HG02571 (cell line): Measurements from ENCODE around the gene CLHC1.
"Not testable (repeated sequence)": the region's sequence is repeated elsewhere in the genome, so short reads cannot be mapped to it uniquely, and the experiment has no call there.

Experiments used
- ATAC-seq: cut with Tn5 transposase; IDR thresholded peaks from one replicate; pipeline ENCODE4 v1.9.1; 2021; ENCODE audit warnings: mild to moderate bottlenecking, moderate library complexity; ENCODE audit not compliant: unreplicated experiment

Gene CLHC1

DNA sequence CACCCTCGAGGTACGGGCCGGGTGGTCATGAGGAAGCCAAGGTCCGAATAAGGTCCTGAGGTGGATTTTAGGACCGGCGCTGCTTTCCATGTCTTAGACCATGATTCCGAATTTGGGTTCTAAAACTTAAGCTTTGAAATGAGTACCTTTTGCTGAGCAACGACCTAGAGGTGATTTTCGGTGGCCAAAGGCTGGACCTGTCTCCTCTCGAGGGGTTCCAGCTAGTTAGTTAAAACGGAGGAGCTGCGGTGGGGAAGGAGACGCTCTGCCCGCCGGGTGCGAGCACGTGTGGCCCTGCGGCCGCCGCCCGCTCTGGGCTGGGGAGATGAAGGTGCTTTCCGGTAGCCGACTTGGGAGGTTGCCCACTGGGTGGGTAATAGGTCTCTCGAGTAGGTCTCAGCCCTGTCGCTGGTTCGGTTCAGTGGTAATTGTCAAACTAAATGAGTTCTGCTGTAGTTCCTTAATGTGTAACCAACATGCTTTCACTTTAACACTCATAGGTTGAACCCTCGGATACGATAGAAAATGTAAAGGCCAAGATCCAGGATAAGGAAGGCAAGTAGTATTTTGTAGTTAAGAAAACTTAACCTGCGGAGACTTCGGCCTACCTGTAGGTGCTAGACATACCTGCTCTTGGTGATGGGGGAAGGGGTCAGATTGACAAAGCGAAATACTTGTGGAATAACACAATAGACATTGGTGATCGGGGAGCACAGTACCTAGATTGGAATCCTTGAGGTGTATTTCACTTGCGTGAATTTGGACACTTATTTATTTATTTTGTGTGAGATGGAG, 967 bp upstream of the CLHC1 start:
- peak; percentile 18 for ATAC-seq

DNA sequence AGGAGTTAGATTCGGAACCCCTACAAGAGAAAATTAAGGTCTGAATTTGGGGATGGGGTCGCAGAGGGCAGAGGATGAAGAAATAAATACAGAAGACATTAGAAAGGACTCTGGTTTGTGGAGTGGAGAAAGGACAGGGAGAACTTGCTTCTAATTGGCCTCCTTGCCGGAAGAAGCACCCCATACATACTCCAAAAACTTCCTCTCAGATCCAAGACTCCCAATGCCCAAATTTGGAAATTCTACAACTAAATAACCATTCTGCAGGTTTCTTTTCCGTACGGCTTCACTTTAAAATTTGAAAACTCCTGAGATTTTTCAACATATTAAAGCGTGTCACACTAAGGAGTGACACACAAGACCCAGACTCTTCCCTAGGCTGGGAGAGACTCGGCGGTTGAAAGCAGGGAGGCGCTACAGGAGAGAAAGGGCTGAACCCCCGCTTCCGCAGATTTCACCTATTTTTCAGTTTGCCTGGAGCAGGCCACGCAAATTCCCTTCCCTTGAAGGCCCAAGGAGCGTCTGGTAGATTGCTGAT, 478 bp downstream of the CLHC1 start:
- no peak for ATAC-seq

DNA sequence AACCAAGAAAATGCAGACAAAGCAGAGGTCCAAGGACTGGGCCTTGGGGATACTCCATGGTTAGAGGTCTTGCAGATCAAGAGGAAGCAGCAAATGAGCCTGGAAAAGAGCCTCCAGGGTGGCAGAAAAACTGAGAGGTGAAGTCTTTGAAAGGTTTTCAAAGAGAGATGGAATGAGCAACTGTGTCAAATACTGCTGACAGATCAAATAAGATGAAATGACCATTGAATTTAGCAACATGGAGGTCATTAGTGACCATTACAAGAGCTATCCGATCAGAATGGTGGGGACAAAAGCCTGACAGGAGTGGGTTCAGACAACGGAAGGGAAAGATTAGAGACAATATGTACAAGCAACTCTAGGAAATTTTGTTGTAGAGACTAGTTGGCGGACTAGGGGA, 1.5 kb downstream of the CLHC1 start:
- ATAC-seq = no peak

DNA sequence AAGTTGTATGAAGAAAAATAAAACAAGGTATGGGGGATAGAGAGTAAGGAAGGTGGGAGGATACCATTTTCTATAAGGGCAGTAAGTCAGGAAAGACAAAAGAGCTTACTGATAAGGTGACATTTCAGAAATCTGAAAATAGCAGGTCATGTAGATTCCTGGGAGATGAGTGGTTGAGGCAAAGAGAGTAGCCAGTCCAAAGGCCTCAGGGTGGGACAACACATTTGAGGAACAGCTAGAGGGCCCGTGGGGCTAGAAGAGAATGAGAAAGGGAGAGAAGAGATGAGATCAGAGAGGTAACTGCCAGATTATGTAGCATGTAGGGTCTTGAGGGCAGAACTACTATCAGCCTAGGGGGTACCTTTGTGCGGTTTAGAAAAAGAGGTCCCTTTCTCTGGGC, 2.9 kb downstream of the CLHC1 start:
- no peak for ATAC-seq

DNA sequence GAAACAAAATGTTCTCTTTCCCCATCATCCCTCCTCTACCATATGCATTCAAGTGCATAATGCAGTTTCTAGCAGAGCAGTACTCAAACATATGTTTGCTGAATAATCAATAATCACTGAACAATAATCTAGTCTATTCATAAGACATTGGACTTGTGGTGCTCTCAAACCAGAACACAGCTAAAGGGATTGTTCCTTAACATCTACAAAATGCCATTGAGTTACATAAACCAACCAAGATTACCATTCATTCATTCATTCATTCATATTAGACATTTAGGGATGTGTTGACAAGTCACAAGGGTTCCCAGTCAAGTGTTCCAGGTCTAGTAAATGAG, 3.9 kb downstream of the CLHC1 start:
- ATAC-seq = no peak

DNA sequence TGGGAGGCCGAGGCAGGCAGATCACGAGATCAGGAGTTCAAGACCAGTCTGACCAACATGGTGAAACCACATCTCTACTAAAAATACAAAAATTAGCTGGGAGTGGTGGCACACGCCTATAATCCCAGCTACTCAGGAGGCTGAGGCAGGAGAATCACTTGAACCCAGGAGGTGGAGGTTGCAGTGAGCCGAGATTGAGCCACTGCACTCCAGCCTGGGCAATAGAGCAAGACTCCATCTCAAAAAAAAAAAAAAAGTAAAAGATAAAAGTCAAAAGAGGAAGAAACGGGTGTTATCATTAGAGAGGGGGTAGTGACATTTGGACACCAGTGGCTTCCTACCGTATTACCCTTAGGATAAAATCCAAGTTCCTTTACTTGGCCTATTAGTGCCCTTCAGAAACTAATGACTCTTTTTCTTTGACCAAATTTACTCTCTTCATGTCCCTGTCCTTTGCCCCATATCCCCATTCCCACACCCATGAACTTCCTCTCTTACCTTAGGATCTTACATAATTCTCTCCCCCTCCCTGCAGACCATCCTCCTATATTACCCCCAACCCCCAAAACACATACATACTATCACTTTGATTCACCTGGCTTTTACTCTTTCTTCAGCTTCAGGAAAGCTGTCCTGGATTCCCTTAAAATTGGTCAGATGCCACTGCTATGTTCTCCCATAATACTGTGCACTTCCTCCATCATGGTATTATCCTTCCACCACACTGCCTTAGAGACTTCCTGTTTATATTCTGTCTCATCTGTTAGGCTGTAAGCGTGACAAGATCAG, 4.5 kb downstream of the CLHC1 start:
- ATAC-seq = not testable (repeated sequence)

DNA sequence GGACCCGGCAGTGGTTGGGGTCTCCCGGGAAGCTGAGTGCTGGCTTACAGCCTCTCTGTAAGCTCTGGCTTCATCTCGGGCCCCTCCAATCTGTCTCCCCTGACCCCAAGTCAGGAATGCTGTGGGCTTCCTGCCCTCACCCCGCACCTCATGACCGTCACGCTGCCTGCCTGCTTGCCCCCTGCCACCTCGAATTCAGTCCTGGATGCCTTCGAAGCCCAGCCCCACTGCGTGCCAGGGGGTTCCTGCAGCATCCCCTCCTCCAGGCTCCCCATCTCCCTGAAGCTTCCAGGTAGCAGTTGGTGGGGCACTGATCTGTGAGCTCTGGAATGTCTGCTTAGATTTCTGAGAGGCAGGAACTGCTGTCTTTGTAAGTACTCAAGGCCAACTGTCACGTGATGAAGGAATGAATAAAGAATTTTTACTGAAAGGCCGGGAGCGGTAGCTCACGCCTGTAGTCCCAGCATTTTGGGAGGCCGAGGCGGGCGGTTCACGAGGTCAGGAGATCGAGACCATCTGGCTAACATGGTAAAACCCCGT, 6.5 kb downstream of the CLHC1 start:
- no peak for ATAC-seq

DNA sequence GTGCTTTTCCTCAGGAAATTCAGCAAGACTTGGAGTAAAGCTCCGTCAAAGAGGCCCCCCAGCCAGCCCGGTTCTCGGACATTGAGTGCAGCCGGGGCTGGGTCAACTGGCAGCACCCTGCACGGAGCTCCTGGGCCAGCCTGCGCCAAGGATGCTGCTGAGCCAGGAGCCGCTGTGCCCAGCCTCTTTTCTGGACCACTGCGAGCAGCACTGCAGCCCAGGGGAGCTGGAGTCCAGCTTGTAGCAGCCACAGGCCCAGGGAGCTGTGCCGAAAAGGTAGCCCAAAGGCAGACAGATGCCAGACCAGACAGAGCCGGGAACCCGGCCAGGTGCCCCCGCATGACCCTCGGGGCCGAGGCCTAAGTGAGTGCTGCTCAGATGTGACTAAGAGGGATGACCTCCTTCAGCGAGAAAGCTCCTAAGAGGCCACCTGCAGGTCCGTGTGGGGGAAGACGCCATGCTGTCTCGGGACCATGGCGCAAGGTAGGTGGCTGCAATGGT, 7.3 kb downstream of the CLHC1 start:
- no peak for ATAC-seq

DNA sequence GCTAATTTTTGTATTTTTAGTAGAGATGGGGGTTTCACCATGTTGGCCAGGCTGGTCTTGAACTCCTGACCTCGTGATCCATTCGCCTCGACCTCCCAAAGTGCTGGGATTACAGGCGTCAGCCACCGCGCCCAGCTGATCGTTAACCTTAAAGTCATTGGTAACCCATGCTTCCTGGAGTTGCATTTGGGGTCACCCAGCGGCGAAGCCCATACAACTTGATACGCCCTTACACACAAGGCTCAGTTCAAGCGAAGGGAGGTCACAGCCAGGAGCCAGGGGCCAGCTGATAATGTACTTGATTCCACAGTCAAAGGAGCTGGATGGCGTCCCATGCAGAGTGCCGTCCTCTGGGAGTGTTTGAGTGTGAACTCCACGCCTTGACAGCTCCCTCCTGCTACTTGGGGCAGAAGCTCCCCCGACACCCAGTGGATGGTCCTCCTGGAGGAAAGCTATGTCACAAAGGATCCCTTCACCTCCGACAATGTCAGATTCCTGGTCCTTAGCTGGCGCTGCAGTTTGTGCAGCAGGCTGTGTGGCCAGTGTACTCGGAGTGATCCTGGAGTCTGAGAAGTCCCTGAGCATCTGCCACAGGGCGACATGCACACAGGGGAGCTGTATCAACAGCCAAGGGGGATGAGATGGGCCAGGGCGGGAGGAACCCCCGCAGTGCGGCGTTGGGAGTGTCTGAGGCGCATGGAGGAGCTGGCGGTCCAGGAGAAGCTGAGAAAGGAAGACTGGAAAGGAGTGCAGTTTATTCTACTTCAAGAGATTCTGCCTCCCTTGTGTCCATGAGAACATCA, 7.9 kb downstream of the CLHC1 start:
- no peak for ATAC-seq

DNA sequence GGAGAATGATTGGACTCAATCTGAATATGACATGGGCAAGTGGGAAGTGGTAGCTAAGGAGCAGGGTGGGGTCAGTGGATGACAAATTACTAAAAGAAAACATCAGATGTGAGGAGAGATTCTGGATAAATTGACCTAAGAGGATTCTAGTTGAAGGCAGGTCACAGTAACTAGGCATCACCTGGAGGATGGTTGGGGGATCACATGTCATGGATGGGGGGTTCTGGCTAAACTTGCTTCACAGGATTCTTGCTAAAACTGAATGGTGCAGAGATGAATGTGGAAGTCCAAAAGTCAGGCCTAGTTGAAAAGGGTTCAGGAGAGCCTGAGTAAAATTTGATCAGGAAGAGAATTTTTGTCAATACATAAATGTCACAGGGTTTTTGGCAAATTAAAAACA, 18.3 kb downstream of the CLHC1 start:
- no peak for ATAC-seq

DNA sequence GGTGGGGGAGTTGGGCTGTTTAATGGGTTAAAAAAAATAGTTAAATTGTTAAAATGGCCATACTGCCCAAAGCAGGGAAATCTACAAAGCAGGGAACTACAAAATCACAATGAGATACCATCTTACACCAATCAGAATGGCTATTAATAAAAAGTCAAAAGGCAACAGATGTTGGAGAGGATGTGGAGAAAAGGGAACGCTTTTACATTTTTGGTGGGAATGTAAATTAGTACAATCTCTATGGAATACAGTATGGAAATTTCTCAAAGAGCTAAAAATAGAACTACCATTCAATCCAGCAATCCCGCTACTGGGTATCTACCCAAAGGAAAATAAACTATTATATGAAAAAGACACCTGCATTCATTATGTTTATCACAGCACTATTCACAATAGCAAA, 27.1 kb downstream of the CLHC1 start:
- ATAC-seq = no peak

DNA sequence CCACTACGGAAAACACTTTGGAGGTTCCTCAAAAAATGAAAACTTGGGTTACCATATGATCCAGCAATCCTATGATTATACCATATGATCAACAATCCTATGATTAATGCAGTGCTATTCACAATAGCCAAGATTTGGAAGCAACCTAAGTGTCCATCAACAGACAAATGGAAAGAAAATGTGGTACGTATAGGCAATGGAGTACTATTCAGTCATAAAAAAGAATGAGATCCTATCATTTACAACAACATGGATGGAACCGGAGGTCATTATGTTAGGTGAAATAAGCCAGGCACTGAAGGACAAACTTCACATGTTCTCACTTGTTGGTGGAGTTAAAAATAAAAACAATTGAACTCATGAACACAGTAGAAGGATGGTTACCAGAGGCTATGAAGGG, 27.6 kb downstream of the CLHC1 start:
- no peak for ATAC-seq

DNA sequence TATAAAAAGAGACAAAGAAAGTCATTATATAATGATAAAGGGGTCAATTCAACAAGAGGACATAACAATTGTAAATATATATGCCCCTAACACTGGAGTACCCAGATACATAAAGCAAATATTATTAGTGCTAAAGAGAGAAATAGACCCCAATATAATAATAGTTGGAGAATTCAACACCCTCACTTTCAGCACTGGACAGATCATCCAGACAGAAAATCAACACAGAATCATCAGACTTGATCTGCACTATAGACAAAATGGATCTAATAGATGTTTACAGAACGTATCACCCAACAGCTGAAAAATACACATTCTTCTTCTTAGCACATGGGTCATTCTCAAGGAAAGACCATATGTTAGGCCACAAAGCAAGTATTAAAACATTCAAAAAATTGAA, 31.7 kb downstream of the CLHC1 start:
- ATAC-seq = no peak

DNA sequence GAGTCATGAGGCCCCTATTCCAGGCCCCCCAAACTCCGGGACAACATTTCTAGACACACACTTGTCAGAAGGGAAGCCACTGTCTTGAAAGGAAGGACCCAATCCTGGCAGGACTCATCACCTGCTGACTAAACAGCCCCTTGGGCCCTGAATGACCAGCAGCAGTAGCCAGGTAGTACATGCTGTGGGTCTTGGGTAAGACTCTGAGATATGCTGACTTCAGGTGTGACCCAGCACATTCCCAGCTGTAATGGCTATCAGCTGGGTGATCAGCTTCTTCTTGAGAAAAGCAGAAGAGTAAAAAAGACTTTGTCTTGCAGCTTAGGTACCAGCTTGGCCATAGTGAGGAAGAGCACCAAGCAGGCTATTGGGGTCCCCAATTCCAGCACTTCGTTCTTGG, 35.6 kb downstream of the CLHC1 start:
- no peak for ATAC-seq

DNA sequence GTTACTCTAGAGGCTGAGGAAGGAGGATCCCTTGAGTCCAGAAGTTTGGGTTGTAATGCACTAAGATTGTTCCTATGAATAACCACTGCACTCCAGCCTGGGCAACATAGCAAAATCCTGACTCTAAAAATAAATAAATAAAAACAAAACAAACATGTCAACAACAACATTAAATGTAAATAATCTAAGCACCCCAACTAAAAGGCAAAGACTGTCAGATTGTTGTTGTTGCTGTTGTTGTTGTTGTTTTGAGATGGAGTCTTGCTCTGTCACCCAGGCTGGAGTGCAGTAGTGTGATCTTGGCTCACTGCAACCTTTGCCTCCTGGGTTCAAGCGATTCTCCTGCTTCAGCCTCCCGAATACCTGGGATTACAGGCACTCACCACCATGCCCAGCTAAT, 40.2 kb downstream of the CLHC1 start:
- ATAC-seq = not testable (repeated sequence)

DNA sequence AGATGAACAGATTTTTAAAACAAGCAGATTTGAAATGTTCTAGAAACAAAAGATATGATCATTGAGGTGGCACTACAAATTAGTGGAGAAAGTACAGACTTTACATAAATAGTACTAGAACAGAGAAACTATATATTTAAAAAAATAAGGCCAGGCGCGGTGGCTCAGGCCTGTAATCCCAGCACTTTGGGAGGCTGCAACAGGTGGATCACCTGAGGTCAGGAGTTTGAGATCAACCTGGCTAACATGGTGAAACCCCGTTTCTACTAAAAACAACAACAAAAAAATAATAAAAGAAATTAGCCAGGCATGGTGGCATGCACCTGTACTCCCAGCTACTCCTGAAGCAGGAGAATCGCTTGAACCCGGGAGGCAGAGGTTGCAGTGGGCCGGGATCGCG, 45.3 kb downstream of the CLHC1 start:
- not testable (repeated sequence) for ATAC-seq

DNA sequence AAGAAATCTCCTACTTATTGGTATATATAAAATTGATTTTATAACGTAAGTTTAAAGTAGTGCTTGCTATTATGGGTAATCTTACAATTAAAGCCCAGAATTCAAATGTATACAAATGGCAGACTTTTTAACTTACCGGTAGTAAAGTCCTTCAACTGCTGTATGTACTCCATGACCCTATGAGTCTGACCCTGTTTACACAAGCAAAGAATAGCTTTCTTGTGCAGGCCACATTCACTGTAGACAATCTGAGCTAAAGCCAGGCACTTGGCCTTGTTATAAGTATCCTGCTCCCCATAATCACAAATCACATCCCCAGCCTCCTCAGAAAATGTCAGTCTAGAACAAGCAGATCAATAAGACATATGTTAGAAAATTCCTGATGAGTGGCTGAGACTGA, 51.7 kb downstream of the CLHC1 start:
- no peak for ATAC-seq

DNA sequence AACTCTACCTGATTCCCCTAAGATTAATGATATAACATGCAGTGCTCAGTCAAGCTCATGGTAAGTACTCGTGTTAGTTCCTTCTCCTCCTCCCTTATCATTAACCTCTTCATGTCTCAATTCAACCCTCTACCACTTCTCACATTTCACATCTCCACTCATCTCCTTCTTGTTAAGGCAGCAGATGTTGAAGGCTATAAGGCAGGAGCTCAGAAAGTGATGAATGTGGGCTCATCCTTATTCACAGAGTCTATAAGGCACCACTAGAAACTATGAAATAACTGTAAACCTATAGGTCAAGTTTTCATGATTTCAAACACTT, 56.0 kb downstream of the CLHC1 start:
- no peak for ATAC-seq

DNA sequence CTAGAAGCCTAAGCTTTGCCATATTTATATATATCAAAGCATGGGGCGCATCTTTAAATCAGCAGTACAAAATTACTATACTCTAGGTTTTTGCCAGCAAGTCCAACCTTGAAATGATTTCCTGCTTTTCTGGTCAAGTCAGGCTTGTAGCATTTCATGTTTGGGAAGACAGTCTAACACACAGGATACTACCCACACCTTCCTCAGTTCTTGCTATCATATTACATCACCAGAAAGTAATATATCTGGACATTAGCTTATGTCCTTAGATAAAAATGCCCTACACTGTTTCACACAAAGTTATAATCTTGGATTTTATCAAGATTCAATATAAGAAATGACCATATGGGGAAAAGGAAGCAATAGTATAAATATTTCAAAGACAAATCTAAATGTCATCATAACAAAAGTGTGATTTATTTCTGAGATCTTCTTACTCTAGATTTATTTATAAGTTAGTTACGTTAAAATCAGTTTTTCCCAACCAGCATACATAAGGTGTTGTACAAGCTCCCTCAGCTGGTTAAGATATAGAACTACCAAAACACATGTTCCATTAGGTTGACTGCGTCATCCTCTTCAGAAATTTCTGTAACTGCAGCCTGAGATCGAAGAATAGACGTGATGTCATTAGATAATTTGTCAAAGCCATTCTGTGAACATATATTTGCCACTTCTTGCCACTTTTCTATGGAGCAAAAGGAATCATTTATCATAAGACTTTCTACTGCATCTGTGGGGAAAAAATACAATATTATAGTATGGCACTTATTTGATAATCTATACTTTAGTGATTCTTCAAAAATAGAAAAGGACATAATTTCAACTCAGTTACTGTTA, 56.6 kb downstream of the CLHC1 start:
- ATAC-seq = peak; percentile 51

DNA sequence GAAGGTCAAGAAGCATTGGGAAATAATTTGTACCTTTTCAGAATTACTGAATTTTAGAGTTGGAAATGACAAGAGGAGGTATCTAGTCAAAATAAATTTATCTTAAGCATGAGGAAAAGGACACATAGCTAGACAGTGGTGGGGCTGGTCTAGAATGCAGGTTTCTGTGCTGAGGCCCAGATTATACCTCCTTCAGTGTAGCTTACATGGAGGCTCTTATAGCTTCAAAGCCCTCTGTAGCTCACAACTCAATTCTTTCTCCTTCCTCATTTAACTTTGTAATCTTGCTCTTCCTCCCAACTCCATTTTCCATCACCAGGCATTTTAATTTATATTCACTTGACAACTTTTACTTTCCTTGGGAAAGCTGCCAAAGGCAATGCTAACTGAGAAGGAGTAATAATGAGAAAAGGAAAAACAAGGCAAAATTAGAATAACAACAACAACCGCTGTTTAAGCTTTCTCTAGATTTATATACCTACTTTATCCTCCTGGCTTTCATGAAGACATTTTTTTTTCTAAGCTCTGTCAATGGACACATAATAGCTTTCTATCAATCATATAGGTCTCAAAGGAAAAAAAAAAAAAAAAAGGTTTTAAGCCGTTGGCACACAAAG, 58.5 kb downstream of the CLHC1 start:
- no peak for ATAC-seq
